RPMI8226 (cell line): Measurements from ENCODE around the gene GNB5.

Source experiments
- DNase-seq: peaks from one replicate; pipeline ENCODE4 v3.0.0-alpha.2; 2015

The GNB5 gene

GRCh38 chr15:52139599-52140462, 51.4 kb downstream of the GNB5 start:
- peak; percentile 81 for DNase-seq

GRCh38 chr15:52137432-52138357, 53.5 kb downstream of the GNB5 start:
- DNase-seq, result no peak

- no peak for DNase-seq
Measured at GRCh38 chr15:52136442-52136980, 54.7 kb downstream of the GNB5 start.

GRCh38 chr15:52134502-52135144, 56.6 kb downstream of the GNB5 start:
- no peak for DNase-seq

- DNase-seq, result no peak
Measured at GRCh38 chr15:52133510-52134220, 57.5 kb downstream of the GNB5 start.

- no peak for DNase-seq
Measured at GRCh38 chr15:52132066-52132465, 59.1 kb downstream of the GNB5 start.

GRCh38 chr15:52128568-52128967, 62.6 kb downstream of the GNB5 start:
- no peak for DNase-seq

- no peak for DNase-seq
Measured at GRCh38 chr15:52124270-52124880, 66.8 kb downstream of the GNB5 start.

- no peak for DNase-seq
Measured at GRCh38 chr15:52121896-52122295, 69.3 kb downstream of the GNB5 start.

- DNase-seq, result no peak
Measured at GRCh38 chr15:52121006-52121405, 70.2 kb downstream of the GNB5 start.

- DNase-seq, result no peak
Measured at GRCh38 chr15:52120488-52120887, 70.7 kb downstream of the GNB5 start.

GRCh38 chr15:52118969-52119749, 72.0 kb downstream of the GNB5 start:
- no peak for DNase-seq

- no peak for DNase-seq
Measured at GRCh38 chr15:52117549-52117948, 73.6 kb downstream of the GNB5 start.

GRCh38 chr15:52115598-52116427, 75.4 kb downstream of the GNB5 start:
- no peak for DNase-seq

- DNase-seq, result no peak
Measured at GRCh38 chr15:52114261-52115055, 76.7 kb downstream of the GNB5 start.

- no peak for DNase-seq
Measured at GRCh38 chr15:52113708-52114107, 77.5 kb downstream of the GNB5 start.

GRCh38 chr15:52113235-52113634, 78.0 kb downstream of the GNB5 start:
- DNase-seq, result no peak

GRCh38 chr15:52112203-52112750, 78.9 kb downstream of the GNB5 start:
- DNase-seq, result peak; percentile 32
